GM19043 (cell line): Measurements from ENCODE around the gene TFEB.

Experiments used
- ATAC-seq: cut with Tn5 transposase; IDR thresholded peaks from one replicate; pipeline ENCODE4 v1.9.1; 2021; ENCODE audit warnings: low read depth; ENCODE audit not compliant: unreplicated experiment

The TFEB gene

DNA sequence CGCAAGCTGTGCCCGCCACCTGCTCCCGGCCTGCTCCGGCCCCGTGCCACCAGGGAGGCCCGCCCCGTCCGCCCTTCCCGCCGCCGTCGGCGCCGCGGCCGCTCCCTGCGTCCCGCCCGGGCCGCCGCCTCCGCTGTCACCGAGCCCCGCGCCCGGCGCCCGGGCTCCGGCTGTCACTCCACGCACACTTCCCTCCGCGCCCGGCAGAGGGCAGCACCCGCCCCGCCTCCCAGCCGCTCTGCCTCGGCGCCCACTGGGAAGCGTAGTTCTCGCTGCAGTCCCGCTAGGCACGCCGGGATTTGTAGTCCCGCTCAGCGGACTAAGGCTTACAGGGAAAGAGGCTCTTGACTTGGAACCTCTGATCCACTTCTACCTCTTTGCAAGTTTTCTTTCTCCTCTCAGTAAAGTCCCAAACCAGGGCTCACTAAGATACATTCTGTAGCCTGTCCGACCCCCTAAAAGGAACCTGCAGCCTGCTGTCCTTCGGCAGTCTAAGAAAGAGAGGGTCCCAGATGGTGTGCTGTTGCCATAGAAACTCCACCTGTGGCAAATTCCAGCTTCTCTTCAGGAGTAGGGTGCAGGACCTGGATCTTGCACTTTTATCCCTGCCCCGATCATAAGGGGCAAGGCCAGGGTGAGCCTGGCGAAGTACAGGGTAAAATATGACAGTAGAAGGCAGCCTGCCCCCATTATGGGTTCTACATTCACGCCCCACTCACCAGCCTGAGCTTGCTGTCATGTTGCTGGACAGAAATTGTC, at the start of gene TFEB:
TFEB (minus strand) TSS at position 182 of the 759 bp plus-strand sequence. CDS start 44,395 bp downstream, outside the sequence.
- ATAC-seq = peak; percentile 34

DNA sequence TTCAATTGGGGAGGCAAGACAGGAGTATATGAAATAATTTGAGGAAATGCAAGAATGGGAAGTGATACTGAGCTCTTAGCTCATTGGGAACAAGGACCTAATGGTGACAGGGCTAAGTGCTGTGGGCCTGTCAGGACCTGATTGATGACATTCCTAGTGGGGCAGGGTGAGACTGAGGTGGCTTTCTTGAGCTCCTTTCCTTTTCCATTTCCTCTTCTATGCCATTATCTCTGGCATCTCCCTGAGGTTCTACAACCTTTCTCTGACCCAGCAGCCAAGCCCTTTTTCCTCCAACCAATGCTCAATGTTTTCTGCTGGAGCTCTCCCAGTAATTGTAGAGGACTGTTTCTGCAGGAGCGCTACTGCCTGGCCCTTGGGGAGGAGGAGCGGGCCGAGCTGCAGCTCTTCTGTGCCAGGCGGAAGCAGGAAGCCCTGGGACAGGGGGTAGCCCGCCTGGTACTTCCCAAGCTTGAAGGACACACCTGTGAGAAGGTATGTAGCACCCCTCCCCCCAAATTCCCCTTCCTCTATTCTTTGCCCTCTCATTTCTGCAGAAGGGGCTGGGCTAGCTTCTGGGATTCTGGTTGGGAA, 49.3 kb upstream of the TFEB start:
- no peak for ATAC-seq

DNA sequence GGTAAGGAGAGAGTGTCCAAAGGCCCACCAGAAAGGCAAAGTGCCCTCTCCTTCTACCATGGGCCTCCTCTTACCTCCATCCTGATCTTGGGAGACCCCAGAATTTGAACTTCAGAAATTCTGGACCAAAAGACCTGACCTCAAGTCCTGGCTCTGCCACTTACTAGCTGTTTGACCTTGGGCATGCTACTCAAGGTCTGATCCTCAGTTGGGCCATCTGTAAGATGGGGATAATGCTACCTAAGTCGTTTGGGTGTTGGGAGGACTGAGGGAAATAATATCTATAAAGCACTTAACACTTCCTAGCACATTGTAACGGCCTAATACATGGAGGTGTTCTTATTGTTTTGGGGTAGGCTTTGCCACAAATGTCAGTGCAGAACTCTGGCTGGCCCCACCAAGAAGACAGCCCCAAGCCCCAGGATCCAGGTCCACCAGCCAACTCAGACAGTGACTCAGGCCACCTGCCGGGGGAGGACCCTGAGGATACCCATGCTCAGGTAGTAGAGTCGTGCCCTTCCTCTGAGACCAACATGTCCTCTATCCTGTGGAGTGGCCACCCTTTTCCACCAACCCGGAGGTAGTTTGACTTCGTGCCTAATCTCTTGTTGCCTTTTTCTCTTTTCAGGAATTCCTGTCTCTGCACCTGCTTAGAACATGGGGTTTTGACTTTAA, 47.8 kb upstream of the TFEB start:
- no peak for ATAC-seq

DNA sequence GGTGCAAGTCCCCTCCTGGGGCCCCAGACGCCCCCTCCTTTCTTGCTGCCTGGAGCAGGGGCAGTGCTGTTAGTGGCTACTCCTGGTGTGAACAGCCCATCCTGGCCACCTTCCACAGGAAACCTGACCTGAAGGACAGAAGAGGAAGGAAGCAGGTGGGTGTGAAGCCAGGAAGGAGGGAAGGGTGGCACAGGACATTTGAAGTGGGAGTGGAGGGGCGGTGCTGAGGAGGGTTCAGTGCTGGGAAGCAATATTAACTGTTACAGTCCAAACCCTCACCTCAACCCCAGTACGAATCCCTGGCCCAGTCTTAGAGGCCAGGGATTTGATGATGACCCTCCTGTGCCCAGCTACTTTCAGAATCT, 45.9 kb upstream of the TFEB start:
- no peak for ATAC-seq

DNA sequence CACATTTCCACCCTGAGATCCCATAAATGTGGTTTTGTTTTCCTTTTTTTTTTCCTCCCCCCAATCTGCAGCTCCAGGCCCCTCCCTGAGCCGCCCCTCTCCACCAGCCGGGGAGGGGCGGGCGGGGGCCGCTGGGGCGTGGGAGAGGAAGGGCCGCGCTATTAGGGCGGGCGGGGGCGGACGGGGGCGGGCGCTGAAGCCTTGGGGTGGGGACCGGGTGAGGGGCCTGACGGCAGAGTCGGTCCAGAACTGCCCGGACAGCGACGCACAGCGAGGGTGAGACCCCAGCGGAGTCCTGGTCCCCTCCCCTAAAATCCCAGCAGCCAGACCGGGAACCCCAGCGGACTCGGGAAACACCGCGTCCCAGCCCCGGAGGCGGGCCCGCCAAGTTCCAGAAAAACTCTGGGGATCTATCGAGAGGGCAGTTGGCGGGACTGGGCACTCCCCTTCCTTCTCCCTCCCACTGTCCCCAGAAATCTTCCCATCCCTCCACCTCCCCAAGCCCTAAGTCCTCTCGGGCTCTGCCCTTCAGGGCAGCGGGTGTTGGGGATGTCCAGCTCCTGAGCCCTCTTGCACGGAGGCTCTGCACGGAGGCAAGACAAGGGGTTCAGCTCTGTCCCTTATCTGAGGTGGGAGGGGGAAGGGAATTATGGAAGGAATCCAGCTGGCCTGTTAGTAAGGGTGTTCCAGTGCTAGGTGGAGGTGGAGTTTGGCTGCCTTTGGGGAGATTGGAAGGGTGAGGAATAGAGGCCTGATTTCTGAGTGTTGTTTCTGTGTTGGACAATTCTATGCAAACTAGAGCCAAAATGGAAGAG, 45.4 kb upstream of the TFEB start, which contains the start of gene PRICKLE4:
PRICKLE4 (plus strand) TSS at position 232 of the 815 bp plus-strand sequence. CDS start 2,692 bp downstream, outside the sequence.
- ATAC-seq = no peak

DNA sequence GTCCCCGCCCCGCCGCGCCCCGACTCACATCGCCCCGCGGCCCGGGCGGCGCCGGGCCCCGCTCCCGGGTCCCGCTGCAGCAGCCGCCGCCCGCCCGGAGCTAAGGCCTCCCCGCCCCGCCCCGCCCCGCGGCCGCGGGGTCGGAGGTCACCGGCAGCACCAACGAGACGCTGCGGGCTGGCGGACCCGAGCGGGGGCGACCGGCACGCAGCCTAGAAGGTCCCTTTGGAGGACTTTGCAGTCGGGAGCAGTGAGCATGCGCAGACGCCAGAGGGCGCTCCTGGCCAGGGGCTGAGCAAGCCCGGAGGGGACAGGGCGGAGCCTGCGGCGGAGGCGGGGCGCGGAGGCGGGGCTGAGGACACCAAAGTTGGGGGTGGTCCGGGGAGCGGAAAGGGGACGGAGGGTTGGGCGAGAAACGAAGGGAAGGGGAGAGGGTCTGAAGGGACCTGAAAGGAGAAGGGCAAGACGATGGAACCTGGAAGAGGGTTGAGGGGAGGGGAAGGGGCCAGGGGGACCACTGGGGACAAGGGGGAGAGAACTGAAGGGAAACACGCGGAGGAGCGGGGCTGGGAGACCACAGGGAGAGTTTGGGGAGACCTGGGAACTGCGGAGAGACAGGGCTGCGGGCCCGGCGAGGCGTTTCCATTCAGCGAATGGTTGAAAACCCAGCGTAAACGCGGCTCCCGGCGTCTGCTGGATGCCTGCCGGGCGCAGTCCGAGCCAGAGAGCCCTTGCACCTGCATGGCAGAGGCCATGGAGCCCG, 44.6 kb upstream of the TFEB start, which contains the start of gene FRS3:
FRS3 (minus strand) TSS at position 113 of the 763 bp plus-strand sequence. CDS start 2,913 bp downstream, outside the sequence.
- peak; percentile 88 for ATAC-seq

DNA sequence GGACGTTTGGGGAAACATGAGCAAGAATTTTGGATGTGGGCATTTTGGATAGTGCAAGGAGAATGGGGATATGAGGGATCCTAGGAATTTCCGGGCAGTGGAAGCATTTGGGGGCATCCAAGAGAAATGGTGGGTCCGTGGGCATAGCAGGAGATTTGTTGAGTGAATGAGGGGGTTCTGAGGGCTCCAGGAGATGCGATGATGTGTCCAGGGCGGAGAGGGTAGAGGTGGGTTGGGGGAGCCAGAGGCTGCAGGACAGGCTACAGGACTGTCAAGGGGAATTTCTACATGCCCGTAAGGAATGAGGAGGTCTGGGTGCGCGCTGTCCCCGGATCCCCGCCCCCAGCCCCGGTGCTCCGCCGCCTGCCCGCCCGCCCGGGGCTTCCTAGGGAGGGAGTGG, 43.9 kb upstream of the TFEB start:
- ATAC-seq = peak; percentile 16

DNA sequence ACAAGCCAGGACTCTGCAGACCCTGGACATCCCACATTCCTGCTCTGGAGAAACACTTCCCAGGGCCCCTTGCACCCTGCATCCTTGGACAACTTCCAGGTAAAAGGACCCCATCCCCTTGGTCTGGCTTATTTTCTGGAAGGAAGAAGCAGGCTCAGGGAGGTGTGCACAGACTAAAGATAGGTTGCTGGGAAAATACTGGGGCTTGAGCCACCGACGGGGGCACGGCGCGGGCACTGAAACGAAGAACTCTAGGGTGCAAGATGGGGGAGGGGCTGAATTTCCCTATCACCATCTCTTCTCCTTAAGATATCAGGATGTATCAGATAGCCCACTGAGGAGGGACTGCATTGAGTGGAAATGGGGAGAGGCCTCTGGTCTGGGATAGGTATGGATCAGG, 43.5 kb upstream of the TFEB start:
- ATAC-seq = no peak

DNA sequence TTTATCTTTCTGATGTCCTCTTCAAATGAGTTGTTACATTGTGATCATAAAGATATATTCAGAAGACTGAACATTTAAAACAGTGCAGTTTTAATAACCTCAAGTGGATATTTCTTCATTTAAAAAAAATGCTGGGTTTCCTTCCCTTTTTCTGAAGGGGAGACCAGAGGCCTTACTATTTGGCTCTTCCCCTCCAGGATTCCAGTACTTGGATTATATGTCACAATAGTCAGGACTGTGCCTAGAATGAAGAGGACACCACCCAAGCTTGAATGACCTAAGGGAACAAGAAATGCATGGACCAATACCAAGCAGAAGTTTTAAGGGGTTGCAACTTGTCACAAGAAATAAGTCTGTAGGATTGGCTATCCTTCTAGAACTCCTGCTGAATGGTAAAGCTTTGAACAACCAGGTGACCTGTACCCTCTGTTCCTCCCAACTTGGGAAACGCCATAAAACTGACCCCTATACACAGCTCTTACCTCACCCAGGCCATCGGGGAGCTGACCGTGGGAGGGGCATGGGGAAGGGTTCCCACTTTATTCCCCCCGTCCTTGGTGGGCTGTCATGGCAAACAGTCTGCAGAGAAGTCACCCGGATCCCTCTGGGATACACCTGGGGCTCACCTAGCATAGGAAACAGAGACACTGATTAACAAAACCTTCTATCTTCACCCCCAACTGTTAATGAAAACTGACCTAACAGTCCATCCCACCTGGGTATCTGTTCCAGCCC, 42.3 kb upstream of the TFEB start:
- ATAC-seq = no peak

DNA sequence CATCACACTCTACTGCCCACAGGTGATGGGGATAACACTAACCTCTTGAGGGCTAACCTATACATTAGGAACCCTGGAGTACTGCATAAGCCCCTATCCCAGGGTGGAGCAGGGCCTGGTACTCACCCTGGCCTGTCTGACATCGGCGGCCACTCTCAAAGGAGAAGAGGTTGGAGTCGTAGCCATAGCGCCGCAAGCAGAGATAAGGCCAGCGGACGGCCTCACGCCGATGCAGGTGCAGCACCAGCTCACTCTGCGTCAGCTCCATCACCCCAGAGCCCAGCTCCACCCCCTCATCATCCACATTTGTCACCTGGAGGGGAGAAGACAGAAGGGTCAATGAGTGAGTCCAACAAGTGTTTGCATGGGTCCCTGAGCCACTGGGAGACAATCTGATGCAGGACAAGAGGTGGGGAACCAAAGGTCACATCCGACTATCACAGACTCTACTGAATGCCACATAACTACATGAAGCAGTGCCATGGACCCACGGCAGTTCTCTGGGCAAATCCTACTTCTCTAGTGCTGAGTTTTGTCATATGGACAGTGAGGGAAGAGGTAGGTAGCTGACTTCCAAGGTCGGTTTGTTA, 40.0 kb upstream of the TFEB start:
- no peak for ATAC-seq

DNA sequence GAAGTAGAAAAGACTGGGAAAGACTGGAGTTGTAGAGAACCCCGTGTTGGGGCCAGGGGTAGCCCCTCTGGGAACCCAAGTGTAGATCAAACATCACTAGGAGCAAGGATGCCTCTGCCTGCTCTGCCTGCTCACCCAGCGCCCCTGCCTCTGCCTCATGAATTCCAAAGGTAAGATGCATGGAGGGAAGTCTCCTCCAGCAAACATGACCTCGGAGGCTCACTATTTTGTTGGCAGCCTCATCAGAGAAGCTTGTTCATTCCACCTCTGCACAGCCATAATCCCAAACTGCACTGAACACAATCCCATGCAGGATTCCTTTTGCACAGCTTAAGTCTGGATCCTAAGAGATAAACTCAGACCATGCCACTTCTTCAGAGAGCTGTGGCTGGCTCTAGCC, 39.4 kb upstream of the TFEB start:
- no peak for ATAC-seq

DNA sequence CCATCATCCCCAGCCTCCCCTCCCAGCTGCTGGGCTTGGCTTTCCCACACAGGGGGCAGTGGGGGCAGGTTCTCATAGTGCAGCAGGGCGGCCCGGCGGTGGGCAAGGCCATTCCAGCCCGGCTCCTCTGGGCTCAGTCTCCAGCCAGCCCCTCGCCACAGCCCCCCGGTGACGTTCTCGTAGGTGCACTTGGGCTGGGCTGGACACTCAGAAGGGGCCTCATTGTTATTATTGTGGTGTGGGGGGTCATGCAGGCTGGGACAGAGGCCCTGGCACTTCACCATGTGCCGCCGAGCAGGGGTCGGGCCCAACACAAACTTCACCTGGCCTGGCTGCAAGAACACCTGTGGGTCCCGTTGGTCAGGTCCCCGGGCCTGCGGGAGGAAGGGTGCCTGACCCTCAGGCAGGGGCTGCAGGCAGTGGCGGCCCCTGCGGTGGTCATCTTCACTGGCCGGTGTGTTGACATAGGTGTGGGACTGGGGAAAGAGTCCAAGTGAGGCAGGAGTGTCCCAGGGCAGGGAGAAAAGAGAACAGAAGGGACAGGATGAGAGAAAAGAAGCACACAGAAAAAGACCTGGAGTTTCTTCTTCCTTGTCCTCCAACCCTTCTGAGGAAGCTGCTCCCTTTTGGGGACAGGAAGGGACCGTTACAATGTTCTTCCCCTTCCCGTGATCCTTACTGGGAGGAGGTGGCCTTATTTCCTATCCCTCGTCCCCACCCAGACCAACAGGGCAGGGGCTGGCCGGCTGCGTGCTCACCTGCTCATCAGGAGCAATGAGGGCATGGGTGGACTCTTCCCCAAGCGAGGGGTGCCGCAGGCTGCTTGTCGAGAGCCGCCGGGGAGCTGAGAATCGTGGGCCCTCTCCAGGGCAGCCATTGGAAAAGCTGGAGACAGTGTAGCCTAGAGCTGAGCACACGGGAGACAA, 35.9 kb upstream of the TFEB start:
- ATAC-seq = no peak

DNA sequence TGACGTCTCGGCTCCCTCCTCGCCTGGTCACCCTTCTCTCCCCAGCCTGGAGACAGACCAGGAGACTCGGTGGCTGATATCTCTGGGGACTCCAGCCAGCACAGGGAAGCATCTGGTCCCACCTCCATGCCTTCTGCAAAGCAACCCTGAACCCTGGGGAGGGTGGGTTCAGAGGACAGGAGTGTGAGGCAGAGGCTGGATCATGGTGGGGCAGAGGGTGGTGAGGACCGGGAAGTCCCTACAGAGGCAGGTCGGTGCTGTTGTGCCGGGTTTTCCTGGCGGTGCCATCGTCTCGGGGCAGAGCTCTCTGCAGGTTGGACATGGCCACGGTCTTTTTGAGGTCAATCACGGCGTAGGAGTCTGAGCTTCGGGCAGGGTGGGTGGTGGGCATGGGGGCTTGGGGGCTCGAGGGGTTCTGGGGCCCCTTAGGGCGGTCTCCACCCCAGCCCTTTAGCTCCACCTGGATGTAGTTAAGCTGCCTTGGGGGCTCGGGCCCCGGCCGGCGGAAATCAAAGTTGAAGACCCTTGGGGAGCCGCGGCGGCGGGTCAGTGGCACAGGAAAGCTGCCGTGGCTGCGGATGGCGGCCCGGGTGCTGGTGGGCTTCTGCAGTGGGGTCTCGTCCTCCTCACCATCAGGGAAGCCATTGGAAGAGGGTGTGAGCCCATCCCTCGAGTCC, 35.1 kb upstream of the TFEB start:
- no peak for ATAC-seq

DNA sequence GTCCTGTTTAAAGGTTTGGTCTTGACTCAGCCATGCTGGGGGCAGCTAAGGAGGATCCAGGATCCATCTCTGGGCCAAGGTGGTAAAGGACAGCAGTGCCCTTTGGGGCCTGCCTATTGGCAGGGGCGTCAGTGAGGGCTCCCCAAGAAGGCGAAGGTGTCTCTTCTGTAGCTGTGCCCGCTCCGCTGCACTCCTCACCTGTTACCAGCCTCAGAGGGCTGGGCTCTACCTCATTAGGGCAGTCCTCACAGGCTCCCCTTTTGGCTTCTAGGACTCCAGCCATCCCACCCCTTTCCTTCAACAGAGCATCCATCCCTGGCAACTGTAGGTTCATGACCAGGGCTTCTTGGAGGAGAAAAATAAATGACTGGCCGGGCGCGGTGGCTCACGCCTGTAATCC, 34.0 kb upstream of the TFEB start:
- ATAC-seq = no peak

DNA sequence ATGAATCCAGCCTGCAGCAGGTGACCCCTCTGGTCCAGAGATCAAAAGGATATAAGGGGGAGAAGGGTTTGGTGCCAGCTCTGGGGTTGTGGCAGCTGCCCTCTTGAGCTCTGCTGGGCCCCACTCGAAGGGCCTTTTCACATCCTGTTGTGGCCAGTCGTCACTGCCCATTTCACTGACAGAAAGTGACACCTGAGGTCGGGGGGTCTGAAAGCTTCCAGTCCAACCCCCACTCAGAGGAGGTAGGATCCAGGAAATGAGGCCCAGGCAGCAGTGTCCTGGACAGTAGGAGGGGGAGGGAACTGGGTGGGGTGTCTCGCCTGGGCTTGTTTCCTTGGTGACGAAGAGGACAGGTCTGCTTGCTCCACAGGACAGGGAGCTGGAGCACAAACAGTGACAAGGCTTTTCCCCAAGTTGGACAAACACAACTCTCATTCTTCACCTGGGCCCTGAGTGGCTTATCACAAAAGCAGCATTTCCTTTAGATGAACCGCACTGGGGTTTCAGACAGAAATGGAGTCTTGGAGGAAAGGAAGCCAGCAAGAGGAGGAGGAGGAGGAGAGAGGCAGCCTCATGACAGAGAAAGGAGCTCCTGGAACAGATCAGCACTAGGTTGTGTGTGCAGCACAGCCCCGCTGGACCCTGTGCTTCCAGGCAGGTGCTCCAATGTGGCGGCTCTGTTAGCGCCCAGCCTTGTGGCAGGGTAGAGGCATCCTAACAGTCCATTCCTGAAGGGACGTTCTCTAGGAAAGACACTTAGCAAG, 33.3 kb upstream of the TFEB start:
- no peak for ATAC-seq

DNA sequence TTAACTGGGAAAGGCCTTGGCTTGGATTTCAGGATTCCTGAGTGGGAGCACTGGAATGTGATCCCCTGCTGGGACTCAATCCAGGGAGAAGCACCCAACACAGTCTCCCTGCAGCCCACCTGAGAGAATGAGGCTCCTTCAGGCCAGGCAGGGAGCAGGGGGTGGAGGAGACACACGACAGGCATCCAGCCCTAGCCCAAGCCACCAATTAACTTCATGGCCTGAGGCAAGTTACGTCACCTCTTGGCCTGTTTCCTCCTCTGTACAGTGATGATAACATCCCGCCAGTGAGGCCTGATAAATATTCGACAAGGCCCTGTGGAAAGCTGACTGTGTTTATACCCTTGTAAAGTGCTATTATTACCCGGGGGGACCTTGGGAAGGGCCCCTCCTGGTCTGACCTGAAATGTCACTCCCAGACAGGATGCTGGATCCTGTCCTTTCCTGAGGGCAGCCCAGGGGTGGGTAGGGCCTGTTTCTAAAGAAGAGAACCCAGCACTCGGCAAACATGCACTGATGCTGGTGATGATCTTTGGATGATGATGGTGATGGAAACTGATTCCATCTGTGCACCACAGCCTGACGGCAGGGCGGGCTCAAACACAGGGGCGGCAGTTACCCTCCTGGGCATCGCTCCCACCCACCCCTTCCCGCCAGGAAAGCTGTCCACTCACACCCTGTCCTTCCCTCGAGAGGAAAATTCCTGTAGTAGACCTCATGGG, 31.9 kb upstream of the TFEB start:
- no peak for ATAC-seq
